Measurements from ENCODE around the gene PPP3CA.

DNA sequence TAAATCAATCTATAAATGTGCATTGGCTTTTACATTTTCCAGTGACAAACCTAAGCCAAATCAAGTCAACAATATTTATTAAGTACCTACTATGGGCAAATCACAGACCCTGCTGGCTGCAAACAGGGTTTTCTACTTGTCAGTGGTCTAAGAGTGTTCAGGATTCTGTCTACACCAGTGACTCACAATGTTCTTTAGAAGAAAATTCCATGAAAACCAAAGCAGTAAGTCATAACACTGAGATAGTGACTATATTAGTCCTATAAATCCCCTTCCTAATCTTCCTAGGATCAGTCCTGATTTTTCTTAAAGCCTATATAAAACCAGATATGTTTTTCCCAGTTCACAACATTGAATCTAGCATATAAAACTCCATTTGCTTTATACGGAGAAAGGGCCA is 69.7 kb downstream of the PPP3CA start:
- no peak for TF ChIP-seq EZH2 (IDR thresholded peaks at IDR 0.05)
- TF ChIP-seq FOXP2 (optimal IDR thresholded peaks at IDR 0.05; ENCODE audit: control extremely low read depth, extremely low read length, insufficient read depth): no peak
- no peak for TF ChIP-seq POLR2AphosphoS5 (IDR thresholded peaks at IDR 0.05; ENCODE audit: borderline replicate concordance, low read depth, low read length)

Data from SK-N-MC (cell line).